HG03108 (cell line): ENCODE results near the gene AATK.

Experiments
- ATAC-seq: cut with Tn5 transposase; IDR thresholded peaks from one replicate; pipeline ENCODE4 v1.9.1; 2021; ENCODE audit warnings: moderate library complexity; ENCODE audit not compliant: unreplicated experiment

AATK gene, protein sequence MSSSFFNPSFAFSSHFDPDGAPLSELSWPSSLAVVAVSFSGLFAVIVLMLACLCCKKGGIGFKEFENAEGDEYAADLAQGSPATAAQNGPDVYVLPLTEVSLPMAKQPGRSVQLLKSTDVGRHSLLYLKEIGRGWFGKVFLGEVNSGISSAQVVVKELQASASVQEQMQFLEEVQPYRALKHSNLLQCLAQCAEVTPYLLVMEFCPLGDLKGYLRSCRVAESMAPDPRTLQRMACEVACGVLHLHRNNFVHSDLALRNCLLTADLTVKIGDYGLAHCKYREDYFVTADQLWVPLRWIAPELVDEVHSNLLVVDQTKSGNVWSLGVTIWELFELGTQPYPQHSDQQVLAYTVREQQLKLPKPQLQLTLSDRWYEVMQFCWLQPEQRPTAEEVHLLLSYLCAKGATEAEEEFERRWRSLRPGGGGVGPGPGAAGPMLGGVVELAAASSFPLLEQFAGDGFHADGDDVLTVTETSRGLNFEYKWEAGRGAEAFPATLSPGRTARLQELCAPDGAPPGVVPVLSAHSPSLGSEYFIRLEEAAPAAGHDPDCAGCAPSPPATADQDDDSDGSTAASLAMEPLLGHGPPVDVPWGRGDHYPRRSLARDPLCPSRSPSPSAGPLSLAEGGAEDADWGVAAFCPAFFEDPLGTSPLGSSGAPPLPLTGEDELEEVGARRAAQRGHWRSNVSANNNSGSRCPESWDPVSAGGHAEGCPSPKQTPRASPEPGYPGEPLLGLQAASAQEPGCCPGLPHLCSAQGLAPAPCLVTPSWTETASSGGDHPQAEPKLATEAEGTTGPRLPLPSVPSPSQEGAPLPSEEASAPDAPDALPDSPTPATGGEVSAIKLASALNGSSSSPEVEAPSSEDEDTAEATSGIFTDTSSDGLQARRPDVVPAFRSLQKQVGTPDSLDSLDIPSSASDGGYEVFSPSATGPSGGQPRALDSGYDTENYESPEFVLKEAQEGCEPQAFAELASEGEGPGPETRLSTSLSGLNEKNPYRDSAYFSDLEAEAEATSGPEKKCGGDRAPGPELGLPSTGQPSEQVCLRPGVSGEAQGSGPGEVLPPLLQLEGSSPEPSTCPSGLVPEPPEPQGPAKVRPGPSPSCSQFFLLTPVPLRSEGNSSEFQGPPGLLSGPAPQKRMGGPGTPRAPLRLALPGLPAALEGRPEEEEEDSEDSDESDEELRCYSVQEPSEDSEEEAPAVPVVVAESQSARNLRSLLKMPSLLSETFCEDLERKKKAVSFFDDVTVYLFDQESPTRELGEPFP (N-terminal part only)

DNA sequence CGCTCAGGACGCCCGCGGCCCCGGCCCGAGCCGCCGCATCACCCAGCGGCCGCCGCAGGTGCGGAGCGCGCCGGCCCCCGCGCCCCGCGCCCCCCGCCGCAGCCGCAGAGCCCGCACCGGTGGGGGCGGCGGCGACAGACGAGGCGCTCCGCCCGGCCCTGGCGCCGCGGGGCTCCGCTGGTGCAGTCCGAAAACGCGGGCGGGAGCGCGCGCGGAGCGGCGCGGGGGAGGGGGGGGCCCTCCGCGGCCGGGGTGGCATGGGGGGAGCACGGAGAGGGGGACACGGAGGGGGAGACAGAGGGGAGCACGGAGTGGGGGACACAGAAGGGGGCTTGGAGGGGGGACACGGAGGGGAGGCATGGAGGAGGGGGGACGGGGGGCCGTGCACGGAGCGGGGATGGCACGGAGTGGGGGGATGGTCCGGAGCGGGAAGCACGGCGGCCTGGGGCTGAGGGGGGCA is at the start of gene AATK:
TSS of gene AATK (minus strand) at position 189 of the 460 bp plus-strand sequence. CDS start 229 bp downstream, outside the sequence.
- ATAC-seq, result no peak

DNA sequence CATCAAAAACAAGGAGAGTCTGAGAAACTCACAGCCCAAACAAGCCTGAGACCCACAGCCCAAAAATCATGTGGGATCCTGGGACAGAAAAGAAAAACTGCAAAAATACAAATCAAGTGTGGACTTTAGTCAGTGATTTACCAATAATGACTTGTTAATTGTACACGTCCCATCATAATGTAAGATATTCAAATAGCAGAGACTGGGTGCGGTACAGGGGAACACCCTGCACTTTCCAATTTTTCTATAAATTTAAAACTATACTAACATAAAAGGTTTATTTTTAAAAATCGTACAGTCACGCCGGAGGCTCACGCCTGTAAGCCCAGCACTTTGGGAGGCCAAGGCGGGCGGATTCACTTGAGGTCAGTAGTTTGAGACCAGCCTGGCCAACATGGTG is 48.0 kb upstream of the AATK start:
- no peak for ATAC-seq

DNA sequence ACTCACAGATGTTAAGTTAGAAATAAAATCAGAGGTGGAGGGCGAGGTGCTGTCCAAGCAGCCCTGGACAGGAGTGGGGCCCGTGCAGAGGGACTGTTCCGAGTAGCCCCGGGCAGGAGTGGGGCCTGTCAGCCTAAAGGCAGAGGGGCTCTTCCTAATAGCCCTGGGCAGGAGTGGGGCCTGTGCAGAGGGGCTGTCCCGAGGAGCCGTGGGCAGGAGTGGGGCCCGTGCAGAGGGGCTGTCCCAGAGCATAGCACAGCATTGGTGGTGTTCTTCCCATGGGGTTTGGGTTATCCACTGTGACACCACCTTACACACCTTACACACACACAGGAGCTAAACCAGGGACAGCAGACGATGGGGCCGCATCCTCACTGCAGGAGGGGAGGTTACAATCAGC is 46.3 kb upstream of the AATK start:
- no peak for ATAC-seq

DNA sequence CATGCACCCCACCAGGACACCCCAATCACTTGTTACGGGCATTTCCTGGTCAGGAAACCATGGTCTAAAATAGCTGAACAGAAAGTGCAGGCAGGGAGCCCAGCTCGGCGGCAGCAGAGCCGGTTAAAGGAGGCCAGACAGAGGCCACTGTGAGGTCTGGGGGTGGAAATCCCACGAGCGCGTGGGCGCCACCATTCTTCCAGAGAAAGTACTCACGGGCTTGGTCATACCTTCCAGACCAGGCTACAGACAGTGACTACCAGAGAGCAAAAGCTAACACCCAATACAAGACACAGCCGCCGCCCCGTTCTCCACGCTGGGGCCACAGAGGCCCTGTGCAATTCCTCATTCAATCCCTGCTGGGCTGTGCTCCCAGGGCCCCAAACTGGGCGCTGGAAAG is 44.8 kb upstream of the AATK start:
- ATAC-seq, result no peak

DNA sequence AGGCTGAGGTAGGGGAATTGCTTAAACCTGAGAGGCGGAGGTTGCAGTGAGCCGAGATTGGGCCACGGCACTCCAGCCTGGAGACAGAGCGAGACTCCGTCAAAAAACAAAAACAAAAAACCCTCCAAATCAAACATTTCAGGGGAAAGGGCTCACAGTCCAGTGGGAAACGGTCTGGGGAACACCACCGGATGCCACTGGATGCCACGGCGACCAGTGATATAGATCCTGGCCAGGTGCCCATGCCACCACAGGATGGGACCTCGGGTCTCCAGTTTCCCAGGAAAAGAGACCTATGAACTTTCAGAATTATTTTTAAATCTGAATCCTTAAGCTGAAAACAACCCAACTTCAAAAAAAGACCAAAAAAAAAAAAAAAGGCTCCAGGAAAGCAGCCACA is 44.4 kb upstream of the AATK start:
- ATAC-seq, result no peak

DNA sequence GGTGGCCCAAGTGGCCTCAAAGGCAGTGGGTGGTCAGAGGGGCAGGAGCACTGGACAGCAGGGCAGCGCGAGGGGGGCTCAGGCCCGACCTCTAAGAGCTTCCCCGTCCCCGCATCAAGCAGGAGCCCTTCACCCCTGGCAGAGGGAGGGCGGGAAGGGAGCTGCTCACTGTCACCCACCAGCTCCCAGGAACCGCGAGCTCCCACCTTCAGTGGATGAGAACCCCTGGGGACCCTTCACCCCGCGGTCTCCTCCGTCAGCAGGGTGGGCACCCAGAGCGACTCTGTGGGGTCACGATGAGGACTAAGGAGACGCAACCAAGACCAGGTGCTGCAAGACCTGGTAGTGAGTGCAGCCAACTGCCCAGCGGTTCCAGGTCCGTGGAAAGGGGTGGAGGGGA is 43.1 kb upstream of the AATK start:
- ATAC-seq, result no peak

DNA sequence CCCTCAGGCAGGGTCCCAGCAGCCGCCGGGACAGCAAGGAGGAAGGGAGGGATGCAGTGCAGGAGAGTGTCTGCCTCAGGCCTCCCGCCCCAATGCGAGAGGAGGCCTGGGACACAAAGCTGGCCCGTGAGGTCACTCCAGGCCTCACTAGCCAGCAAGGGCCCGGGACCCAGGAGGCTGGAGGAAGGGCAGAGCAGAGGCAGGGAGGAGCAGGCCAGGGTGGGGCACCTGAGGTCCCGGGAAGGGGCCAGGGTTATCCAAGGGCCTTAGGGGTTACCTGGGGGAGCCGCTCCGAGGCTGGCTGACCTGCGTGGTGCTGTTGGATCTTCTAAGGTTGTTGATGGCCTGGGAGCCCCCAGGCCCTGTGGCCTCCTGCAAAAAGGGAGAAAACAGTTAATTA is 42.6 kb upstream of the AATK start:
- ATAC-seq, result no peak

DNA sequence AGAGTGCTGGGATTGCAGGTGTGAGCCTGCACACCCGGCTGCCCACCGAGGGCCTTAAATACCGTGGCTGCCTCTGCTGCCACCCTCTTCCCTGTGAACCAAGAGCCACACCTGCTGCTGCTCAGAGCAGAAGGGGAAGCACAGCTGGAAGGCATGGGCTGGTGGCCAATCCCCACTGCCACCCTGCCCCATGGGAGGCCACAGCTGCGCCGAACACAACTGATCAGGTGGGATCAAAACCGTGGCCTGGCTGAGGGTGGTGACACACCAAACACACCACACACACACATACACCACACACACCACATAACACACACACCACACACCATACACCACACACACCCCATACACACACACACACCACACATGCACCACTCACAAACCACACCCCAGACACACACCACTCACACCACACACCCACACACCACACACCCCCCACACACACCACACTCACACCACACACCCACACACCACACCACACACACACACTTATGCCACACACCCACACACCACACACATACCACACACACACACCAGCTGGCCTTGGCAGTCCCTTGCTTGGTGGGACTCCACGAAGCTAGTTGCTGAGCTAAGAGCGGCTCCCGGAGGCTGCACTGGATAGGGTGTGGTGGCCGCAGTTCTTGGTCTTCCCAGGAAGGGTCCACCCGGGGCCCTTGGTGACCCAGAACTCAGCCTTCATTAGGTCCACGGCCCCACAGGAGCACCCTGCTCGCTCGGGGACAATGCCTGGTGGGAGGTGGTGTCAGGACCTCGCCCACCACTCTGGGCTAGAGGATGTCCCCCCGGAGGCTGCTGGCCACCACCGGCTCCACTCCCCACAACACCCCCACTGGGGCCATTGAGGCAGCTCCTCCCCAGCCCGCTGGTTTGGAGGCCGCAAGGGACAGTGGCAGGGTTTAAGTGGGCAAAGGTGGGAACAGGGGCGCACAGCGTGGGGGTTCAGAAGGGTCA is 41.9 kb upstream of the AATK start:
- no peak for ATAC-seq

DNA sequence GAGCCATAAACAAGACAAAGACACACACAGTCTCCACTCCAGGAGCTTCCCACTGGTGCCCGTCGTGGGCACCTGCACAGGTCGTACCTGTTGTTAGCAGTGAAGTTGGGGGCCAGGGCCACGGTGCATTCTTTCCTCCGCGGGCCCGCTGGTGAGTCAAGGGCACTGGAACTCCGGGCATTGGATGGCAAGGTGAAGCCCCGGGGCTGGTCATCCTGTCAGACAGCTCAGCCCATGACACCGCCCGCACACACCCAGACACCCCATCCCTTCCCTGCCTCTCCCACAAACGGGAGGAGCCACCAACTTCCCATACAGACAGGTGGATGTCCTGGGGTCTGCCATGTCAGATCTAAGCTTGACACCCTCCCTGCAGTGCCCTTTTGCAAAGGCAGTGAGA is 40.6 kb upstream of the AATK start:
- ATAC-seq, result no peak

DNA sequence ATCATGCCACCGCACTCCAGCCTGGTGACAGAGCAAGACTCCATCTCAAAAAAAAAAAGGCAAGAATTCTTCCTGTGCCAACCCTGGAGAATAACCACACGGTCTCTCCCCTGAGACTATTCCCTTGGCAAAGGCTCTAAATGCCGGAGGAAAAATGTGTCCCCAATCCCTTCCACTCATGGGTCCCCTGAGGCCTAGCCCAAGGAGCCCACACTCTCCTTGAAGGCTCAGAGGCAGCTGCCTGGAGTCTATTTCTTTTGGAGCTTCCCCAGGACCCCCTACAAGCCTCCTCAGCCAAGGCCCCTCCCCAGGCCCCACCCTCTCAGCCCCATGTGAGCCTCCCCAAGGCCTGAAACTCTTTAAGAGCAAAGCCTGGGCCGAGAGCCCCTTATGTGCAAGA is 40.1 kb upstream of the AATK start:
- no peak for ATAC-seq

DNA sequence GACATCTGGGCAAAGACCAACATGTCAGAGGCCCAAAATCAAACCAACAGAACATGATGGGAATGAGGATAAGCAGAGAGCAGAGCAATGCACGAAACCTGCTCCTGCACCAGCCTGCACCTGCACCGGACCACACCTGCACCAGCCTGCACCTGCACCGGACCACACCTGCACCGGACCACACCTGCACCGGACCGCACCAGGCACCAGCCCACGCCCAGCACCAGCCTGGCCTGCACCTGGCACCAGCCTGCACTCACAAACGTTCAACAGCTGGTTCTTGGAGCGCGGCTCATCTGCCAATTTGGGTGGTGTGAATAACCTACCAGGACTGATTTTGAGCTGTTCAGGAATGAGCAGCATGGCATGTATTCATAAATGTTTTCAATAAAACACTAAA is 38.6 kb upstream of the AATK start:
- ATAC-seq, result no peak

DNA sequence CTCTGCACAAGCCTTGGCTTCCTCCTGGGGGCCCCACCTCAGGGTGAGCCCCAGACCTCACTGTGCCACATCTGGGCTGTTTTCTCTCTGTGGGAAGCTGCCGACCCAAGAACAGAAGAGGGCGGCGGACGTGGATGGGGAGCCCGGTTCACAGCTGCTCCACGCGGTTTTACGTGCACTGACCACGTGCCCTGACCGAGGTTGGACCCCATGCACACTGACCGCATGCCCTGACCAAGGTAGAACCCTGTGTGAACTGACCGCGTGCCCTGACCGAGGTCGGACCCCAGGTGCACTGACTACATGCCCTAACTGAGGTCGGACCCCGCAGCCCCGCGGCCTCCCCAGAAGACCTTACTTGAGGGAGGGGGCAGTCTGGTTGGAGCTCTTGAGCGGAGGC is 37.1 kb upstream of the AATK start:
- ATAC-seq, result no peak

DNA sequence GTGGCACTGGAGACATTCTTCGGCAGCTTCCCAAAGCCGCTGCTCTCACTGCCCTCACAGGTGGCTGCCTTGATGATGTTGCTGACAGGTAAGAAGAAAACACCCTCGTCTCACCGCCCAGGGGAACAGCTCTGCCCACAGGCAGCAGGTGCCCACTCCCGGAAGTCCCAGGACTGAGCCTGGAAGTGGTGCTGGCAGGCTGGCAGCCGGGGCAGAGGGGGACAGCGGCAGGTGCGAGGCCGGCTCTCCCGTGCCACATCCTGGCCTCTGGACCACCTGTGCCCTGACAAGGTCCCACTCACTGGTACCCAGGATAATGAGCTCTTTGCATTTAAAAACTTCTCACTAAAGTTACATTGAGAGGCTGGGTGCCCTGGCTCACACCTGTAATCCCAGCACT is 36.3 kb upstream of the AATK start:
- no peak for ATAC-seq

DNA sequence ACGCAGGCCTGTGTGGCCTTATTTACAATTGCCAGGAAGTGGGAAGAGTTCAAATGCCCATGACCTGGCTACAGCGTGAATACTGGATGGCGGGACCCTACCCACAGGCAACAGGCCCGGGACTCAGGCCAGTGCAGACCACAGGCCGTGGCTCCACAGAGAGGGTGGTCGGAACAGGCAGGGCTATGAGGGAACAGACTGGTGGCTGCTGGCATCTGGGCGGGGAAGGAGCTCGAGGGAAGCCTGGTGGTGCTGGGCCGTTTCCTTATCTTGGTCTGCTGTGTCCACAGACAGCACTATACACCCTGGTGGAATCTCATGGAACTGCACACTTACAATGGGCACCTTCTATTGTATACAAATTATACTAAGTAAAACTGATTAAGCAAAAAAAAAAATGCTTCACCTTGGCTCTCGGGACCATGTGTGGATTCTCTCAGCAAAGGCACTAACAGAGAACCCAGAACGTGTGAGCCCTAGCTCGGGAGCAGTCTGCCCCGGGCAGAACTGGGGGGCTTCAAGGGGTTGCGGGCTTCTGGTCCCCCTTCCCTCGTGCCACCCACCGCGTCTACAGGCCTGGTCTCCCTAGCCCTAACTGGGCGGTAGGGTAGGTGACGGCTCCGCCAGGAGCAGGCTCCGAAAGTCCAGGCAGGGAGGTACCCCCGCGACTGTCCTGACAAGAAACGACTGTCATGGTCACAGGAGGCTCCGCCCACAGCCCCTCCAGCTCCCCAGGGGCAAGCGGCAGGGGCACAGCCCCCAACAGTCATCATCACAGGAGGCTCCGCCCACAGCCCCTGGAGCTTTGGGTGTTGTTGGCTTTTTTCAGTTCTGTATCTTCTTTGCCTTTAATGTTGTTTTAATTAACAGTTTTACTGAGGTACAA is 34.9 kb upstream of the AATK start:
- no peak for ATAC-seq

DNA sequence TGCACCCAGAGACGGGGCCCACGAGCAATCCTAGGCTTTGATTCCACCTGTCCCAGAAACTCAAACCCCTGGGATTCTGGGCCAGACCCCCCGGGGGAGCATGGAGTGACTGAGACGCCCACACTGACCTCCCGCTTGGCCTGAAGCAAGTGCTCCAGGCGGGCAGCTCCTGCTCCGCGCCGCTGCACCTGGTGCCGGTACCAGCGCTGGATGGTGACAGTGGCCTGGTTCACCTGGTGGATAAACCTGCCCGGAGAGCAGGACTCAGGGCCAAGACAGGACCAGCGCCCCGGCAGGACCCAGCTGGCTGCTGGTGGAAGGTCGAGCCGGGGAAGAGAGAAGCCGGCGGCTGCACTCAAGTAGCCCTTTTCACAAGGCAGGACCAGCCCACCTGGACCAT is 34.2 kb upstream of the AATK start:
- ATAC-seq, result no peak

DNA sequence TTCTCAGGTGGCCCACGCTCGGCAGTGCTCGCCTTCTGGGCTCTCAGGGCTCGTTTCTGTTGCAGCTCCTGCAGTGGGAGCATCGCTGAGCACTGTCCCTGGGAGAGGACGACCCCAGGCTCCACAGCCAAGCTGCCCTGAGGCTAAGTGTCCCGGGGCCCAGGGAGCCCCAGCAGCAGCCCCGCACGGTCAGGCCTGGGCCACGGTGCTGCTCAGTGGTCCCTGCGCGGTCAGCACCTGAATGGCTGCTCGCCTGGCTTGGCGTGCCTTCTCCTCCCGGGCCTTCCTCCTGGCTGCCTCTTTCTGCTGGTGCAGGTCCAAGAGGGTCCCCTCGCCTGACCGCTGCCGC is 33.4 kb upstream of the AATK start:
- no peak for ATAC-seq

DNA sequence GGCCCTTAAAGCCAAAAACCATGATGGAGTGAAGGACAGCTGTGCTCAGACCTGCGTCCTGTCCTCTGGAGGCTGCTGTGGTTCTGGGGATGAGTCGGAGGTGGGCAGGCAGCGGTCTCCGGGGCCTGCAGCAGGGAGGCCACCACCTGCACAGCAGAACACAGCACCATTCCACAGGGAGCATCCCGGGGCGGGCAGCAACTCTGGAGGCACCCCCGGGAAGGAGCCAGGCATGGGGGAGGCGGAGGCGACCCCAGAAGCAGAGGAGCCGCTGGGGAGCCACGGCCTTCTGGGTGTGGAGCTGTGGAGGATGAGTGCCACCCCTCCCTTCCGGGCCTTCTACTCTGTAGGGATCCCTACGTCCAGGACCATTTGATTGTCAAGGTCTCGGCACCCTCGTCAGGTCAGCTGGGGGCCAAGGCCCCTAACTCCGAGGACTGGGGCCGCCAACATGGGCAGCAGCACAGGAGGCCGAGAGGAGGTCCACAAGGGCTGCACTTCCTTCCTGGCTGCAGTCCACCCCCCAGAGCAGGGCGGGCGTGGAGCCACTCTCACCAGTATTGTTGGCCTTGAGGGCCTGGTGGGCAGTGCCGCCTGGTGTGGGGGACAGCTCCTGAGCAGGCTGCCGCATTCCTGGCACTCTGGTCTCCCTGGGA is 32.9 kb upstream of the AATK start:
- no peak for ATAC-seq

DNA sequence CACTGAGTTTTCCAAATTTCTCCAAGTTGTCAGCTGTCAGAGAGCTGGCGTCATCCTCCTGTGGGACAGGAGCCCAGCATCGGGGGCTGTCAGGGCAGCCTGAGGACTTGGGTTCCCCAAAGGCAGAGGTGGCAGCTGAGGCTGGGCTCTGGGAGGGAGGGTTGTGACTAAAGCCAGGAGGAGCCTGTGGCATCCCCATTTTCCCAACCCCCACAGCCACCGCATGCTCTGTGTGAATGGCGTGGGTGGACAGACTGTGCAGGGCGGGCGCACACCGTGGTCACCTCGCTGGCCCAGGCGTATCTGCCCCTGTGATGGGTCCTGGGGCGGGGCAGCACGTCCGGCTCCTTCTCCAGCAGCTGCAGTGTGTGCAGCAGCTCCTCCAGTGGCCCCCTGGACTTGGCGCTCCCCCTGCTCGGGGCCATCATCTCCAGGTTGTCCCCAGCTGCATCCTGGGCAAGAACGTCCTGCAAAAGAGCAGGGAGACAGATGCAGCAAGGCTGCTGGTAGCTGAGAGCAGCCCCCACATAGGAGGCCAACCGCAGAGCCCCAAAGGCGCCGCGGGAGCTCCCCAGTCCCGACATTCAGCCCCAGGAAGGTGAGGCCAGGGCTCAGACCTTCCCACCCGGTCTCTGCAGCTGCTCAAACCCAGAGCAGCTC is 31.9 kb upstream of the AATK start:
- no peak for ATAC-seq
